Right ventricle myocardium inferior (tissue), 1 donor: ENCODE data around the gene SELENOH. TPM values are rescaled to one million over a fixed set of nuclear protein-coding genes. Genes with fewer than 3 reads are reported as not detected.
"Not testable (repeated sequence)": the region's sequence is repeated elsewhere in the genome, so short reads cannot be mapped to it uniquely, and the experiment has no call there.

Experiments
- ATAC-seq: fragments of 200-7000 bp; cut with Tn5 transposase; one replicate; pipeline ENCODE4 v1.9.1; 2020; ENCODE audit warnings: mild to moderate bottlenecking, moderate library complexity
- DNase-seq: peaks from one replicate; pipeline ENCODE4 v3.0.0; 2021; ENCODE audit errors: missing footprints
- intact Hi-C: fragments of 100-400 bp; cut with DNase I; formaldehyde crosslinking; loops from one replicate; pipeline ENCODE4 v1.11.0; 2022
- long read RNA-seq: library from polyadenylated mRNA; unstranded; transcript quantifications from one replicate; pipeline ENCODE4 v2.0.0, GENCODE V29; 2021
- total RNA-seq: library from RNA; stranded (reverse); fragmentation: NEBNext Ultra II Directional; extraction: Animal tissue kit (Norgen Biotek cat#: 25700); gene quantifications from one replicate; pipeline ENCODE4 v1.2.1, GENCODE V29; 2021
- donor health status: DM: no; HTN: yes; CAD: no; lungs with severe emphysema.

The SELENOH gene
- total RNA-seq = 72.9 TPM
- long read RNA-seq, transcript SELENOH-204 (4 exons, 818 nt) = major isoform, 26 of 29 reads
- long read RNA-seq, partial matches to known transcripts = 0 of 29 reads
- long read RNA-seq, other reads (novel, unspliced or antisense) = 1 of 29 reads

DNA sequence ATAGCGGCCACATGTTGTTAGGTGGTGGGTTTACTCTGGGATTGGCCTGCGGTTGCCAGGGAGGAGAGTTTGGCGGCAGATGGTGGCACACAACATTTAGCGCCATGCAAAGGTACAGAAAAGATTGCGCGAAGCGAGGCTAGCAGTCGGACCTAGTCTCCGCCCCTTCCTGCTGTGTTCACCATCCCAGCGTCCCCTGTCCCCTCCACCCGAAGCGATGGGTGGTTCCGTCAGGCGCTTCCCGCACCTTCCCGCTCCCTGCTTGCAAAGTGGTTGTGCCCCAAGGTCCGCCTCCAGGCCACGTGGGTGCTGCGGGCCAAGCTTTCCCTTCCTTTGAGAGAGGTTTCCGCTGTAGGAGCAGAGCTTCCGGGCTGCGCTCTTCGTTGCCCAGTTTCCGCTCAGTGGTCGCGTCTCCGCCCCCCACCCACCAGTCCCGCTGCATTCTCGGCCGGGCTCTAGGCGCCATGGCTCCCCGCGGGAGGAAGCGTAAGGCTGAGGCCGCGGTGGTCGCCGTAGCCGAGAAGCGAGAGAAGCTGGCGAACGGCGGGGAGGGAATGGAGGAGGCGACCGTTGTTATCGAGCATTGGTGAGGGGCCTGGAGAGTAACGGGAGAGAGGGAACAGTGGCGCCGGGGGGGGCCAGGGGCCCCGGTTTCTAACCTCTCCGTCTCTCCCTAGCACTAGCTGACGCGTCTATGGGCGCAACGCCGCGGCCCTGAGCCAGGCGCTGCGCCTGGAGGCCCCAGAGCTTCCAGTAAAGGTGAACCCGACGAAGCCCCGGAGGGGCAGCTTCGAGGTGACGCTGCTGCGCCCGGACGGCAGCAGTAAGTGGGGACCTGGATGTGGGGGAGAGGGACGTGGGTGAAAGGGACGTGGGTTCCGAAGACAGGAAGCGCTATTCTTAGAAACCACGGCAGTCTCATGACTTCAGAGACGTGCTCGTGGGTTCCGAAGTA, at the start of gene SELENOH:
Gene SELENOH (plus strand): TSS at position 360 of the 955 bp plus-strand sequence. CDS start 105 bp downstream, at position 465.
- ATAC-seq (peak; percentile 99), DNase-seq (peak; percentile 96)
- intact Hi-C loops = loop anchor here (2.0 to 10.0 kb wide), 2 partner anchors 29 to 773 kb away; partner anchors contain the start of genes MED19 and TMX2

GRCh38 chr11:57698843-57699365, 42.4 kb upstream of the SELENOH start:
- intact Hi-C loops = no loop called here
- DNase-seq (no peak), ATAC-seq (no peak)

- ATAC-seq = no peak
- intact Hi-C loops = no loop called here
- DNase-seq = no peak
Measured at GRCh38 chr11:57699813-57700212, 41.5 kb upstream of the SELENOH start.

DNA sequence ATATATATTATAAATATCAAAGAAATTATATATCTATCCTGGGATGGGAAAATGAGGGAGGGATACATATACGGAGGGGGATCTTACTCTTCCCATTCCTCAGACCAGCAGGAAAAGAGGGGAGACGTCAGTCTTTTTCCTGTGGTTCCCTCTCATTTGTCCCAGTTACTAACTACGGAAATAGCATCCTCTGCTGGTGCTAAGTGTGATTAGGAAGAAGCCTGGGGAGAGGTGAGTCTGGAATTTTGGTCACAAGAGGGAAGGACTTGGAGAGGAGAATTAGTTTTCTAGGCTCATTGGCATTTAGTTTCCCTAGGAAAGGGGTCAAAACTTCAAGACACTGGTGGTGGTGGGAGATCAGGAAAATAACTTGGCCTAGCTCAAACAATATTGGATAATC, 40.9 kb upstream of the SELENOH start:
- ATAC-seq = no peak
- no peak for DNase-seq
- intact Hi-C loops = no loop called here

- intact Hi-C loops = no loop called here
- ATAC-seq = no peak
- DNase-seq = no peak
Measured at GRCh38 chr11:57703341-57703740, 38.0 kb upstream of the SELENOH start.

DNA sequence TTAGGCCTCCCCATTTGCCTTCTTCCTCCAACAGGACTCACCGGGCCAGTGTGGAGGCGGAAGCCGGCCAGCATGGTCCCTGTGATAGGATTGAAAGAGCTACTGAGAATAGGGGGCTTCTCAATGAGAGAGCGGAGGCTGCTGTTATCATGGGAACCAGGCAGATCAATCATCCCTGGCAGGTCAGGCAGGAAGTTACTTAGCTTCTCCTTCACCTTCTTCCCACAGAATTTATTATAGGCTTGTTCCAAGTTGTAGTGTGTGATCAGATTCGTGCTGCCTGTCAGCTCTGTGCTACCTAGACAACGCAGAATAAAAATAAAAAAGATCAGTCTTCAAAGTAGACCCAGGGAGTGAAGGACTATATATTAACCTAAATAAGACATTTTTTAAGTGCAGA, 36.4 kb upstream of the SELENOH start:
- intact Hi-C loops = no loop called here
- ATAC-seq (no peak), DNase-seq (no peak)

DNA sequence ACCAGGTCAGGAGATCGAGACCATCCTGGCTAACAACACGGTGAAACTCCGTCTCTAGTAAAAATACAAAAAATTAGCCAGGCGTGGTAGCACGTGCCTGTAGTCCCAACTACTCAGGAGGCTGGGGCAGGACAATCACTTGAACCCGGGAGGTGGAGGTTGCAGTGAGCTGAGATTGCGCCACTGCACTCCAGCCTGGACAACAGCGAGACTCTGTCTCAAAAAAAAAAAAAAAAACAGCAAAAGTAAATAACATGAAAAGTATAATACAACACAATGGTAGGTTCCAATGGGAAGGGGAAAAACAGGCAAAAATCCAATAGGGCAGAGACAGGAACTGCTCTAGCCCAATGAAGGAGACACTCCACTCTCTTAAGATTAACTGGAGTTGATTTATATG, 35.9 kb upstream of the SELENOH start:
- DNase-seq, intact Hi-C loops, ATAC-seq: not testable (repeated sequence)

- DNase-seq (no peak), ATAC-seq (no peak)
- intact Hi-C loops = loop anchor here (5.0 kb wide), 1 partner anchor 867 kb away; the partner anchor contains the start of genes LPXN and ZFP91
Measured at GRCh38 chr11:57709802-57710367, 31.4 kb upstream of the SELENOH start.

GRCh38 chr11:57711414-57712255, 29.7 kb upstream of the SELENOH start, which contains the start of gene MED19:
Gene MED19, minus strand, starts transcription at chr11:57712215. Its CDS starts 36 bp downstream, at chr11:57712179.
- intact Hi-C loops = loop anchor here (2.0 to 5.0 kb wide), 3 partner anchors 29 to 866 kb away; partner anchors contain the start of genes LPXN, SELENOH and ZFP91
- no peak for ATAC-seq
- peak; percentile 91 for DNase-seq

DNA sequence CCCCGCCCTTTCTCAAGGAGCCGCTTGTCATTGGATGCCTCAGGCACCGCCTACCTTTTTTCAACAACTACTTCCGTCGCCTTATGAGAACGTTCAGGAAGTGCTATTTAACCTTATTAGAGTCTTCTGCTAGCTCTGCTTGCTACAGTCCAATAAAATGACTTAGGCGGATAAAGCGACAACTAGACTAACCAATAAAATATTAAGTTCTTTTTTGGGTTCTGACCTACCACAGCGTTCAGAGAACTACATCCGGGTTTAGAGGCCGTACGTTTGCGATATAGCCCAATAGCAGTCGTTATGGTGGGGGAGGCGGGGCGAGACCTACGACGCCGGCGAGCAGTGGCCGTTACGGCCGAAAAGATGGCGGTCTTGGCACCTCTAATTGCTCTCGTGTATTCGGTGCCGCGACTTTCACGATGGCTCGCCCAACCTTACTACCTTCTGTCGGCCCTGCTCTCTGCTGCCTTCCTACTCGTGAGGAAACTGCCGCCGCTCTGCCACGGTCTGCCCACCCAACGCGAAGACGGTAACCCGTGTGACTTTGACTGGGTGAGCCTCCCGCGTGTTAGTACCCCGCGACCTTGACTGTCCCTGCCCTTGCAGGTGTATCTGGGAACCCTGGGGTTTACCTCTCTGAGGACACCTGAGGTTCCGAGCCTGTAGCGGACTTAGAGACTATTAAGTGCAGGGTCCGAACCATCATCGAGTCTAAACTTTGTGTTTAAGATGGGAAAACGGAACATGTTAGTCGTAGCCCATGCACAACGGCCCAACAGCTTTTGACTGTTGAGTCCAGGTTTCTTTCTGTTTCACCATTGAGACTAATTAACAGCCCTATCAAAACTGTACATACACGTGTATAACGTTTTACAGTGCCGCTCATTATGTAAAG, 28.8 kb upstream of the SELENOH start, which contains the start of gene TMX2:
Gene TMX2 (plus strand): TSS at position 338 of the 895 bp plus-strand sequence. CDS start 26 bp downstream, at position 364.
- intact Hi-C loops = loop anchor here (2.0 to 5.0 kb wide), 3 partner anchors 28 to 865 kb away; partner anchors contain the start of genes LPXN, SELENOH and ZFP91
- ATAC-seq = peak; percentile 97

GRCh38 chr11:57713835-57714234, 27.5 kb upstream of the SELENOH start:
- intact Hi-C loops = loop anchor here (2.0 to 5.0 kb wide), 3 partner anchors 27 to 863 kb away; partner anchors contain the start of genes LPXN, SELENOH and ZFP91

More for the DNA sequence above, 28.8 kb upstream of the SELENOH start, which contains the start of gene TMX2:
- DNase-seq = peak; percentile 95

DNA sequence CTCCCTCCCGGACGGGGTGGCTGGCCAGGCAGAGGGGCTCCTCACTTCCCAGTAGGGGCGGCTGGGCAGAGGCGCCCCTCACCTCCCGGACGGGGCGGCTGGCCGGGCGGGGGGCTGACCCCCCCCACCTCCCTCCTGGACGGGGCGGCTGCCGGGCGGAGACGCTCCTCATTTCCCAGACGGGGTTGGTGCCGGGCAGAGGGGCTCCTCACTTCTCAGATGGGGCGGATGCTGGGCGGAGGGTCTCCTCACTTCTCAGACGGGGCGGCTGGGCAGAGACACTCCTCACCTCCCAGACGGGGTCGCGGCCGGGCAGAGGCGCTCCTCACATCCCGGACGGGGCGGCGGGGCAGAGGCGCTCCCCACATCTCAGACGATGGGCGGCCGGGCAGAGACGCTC, 24.6 kb upstream of the SELENOH start:
- intact Hi-C loops, DNase-seq, ATAC-seq: not testable (repeated sequence)

More at GRCh38 chr11:57713835-57714234, 27.5 kb upstream of the SELENOH start:
- no peak for ATAC-seq
- no peak for DNase-seq

- intact Hi-C loops = no loop called here
- DNase-seq (no peak), ATAC-seq (no peak)
Measured at GRCh38 chr11:57727185-57727584, 14.1 kb upstream of the SELENOH start.

- intact Hi-C loops = no loop called here
- ATAC-seq (no peak), DNase-seq (no peak)
Measured at GRCh38 chr11:57728829-57729228, 12.5 kb upstream of the SELENOH start.

DNA sequence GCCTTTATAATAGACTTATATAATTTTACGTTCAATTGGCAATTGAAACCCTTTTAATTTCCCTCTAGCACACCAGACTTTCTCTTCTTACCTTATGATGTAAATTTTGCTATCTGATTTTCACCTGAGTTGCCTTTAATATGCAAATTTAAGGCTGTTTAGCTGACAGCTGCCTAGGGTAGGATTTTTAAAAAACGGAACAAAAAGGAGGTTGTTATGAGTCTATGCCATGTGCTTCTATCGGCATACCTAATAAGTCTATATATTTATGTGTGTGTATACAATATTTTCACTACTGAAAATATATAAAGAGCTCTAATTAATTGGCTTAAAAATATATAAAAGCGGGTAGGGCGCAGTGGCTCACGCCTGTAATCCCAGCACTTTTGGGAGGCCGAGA, 11.8 kb upstream of the SELENOH start:
- intact Hi-C loops = no loop called here
- no peak for ATAC-seq
- no peak for DNase-seq

GRCh38 chr11:57732661-57733060, 8.6 kb upstream of the SELENOH start:
- ATAC-seq (no peak), DNase-seq (no peak)
- intact Hi-C loops = no loop called here
